Measurements from ENCODE around the gene CEBPA.

CEBPA gene

GRCh38 chr19:33280351-33280921 is 21.9 kb downstream of the CEBPA start:
- Mint-ChIP-seq H3K9me3 (no peaks in the 10 kb centered on the region), H3K4me3 (peak overlapping the region; percentile 57), H3K27me3 (ENCODE audit: low read depth) (peaks cover 6% of the 10 kb centered on the region), H3K36me3 (ENCODE audit: low read depth) (no peaks in the 10 kb centered on the region), H3K4me1 (ENCODE audit: low read depth) (peaks cover 10% of the 10 kb centered on the region), H3K27ac (peak overlapping the region; percentile 55)
- peak; percentile 72 for DNase-seq (ENCODE audit: low spot score)

- H3K4me1 Mint-ChIP-seq (ENCODE audit: low read depth) = peaks cover 10% of the 10 kb centered on the region
Observed at GRCh38 chr19:33279430-33280350, 22.6 kb downstream of the CEBPA start.

GRCh38 chr19:33278403-33279269 is 23.7 kb downstream of the CEBPA start:
- peaks cover 2% of the 10 kb centered on the region for H3K27me3 Mint-ChIP-seq (ENCODE audit: low read depth)
- H3K36me3 Mint-ChIP-seq (ENCODE audit: low read depth) = no peaks in the 10 kb centered on the region
- no peak for DNase-seq (ENCODE audit: low spot score)
- peaks cover 12% of the 10 kb centered on the region for H3K4me1 Mint-ChIP-seq (ENCODE audit: low read depth)
- no peak overlapping the region for H3K27ac Mint-ChIP-seq
- no peaks in the 10 kb centered on the region for H3K9me3 Mint-ChIP-seq
- H3K4me3 Mint-ChIP-seq = no peak overlapping the region

More at GRCh38 chr19:33279430-33280350, 22.6 kb downstream of the CEBPA start:
- Mint-ChIP-seq H3K36me3 (ENCODE audit: low read depth) (no peaks in the 10 kb centered on the region), H3K4me3 (no peak overlapping the region), H3K9me3 (no peaks in the 10 kb centered on the region), H3K27ac (peak overlapping the region; percentile 55), H3K27me3 (ENCODE audit: low read depth) (peaks cover 6% of the 10 kb centered on the region)
- no peak for DNase-seq (ENCODE audit: low spot score)

- Mint-ChIP-seq H3K27ac (no peak overlapping the region), H3K4me3 (no peak overlapping the region), H3K4me1 (ENCODE audit: low read depth) (peaks cover 12% of the 10 kb centered on the region), H3K9me3 (no peaks in the 10 kb centered on the region), H3K36me3 (ENCODE audit: low read depth) (no peaks in the 10 kb centered on the region), H3K27me3 (ENCODE audit: low read depth) (peaks cover 2% of the 10 kb centered on the region)
- DNase-seq (ENCODE audit: low spot score) = no peak
Observed at GRCh38 chr19:33278023-33278402, 24.3 kb downstream of the CEBPA start.

- Mint-ChIP-seq H3K27me3 (ENCODE audit: low read depth) (peaks cover 2% of the 10 kb centered on the region), H3K9me3 (no peaks in the 10 kb centered on the region), H3K27ac (no peak overlapping the region), H3K36me3 (ENCODE audit: low read depth) (no peaks in the 10 kb centered on the region), H3K4me3 (no peak overlapping the region), H3K4me1 (ENCODE audit: low read depth) (peaks cover 12% of the 10 kb centered on the region)
- no peak for DNase-seq (ENCODE audit: low spot score)
Observed at GRCh38 chr19:33277434-33277833, 24.9 kb downstream of the CEBPA start.

GRCh38 chr19:33275933-33276619 is 26.3 kb downstream of the CEBPA start:
- H3K9me3 Mint-ChIP-seq = no peaks in the 10 kb centered on the region
- no peak for DNase-seq (ENCODE audit: low spot score)
- H3K4me1 Mint-ChIP-seq (ENCODE audit: low read depth) = peaks cover 12% of the 10 kb centered on the region
- H3K27ac Mint-ChIP-seq = no peak overlapping the region
- no peak overlapping the region for H3K4me3 Mint-ChIP-seq
- H3K27me3 Mint-ChIP-seq (ENCODE audit: low read depth) = peaks cover 2% of the 10 kb centered on the region
- H3K36me3 Mint-ChIP-seq (ENCODE audit: low read depth) = no peaks in the 10 kb centered on the region

- Mint-ChIP-seq H3K4me1 (ENCODE audit: low read depth) (peaks cover 10% of the 10 kb centered on the region), H3K27me3 (ENCODE audit: low read depth) (peaks cover 2% of the 10 kb centered on the region), H3K27ac (no peak overlapping the region), H3K4me3 (no peak overlapping the region), H3K9me3 (no peaks in the 10 kb centered on the region), H3K36me3 (ENCODE audit: low read depth) (no peaks in the 10 kb centered on the region)
- no peak for DNase-seq (ENCODE audit: low spot score)
Observed at GRCh38 chr19:33275559-33275932, 26.8 kb downstream of the CEBPA start.

- H3K27ac Mint-ChIP-seq = no peak overlapping the region
- no peak overlapping the region for H3K4me3 Mint-ChIP-seq
- no peaks in the 10 kb centered on the region for H3K36me3 Mint-ChIP-seq (ENCODE audit: low read depth)
- DNase-seq (ENCODE audit: low spot score) = no peak
- H3K9me3 Mint-ChIP-seq = no peaks in the 10 kb centered on the region
- H3K4me1 Mint-ChIP-seq (ENCODE audit: low read depth) = peaks cover 4% of the 10 kb centered on the region
- H3K27me3 Mint-ChIP-seq (ENCODE audit: low read depth) = no peaks in the 10 kb centered on the region
Observed at GRCh38 chr19:33274663-33275558, 27.4 kb downstream of the CEBPA start.

- Mint-ChIP-seq H3K27me3 (ENCODE audit: low read depth) (no peaks in the 10 kb centered on the region), H3K36me3 (ENCODE audit: low read depth) (no peaks in the 10 kb centered on the region), H3K9me3 (no peaks in the 10 kb centered on the region), H3K27ac (no peak overlapping the region), H3K4me3 (no peak overlapping the region), H3K4me1 (ENCODE audit: low read depth) (peaks cover 2% of the 10 kb centered on the region)
- peak; percentile 39 for DNase-seq (ENCODE audit: low spot score)
Observed at GRCh38 chr19:33273881-33274662, 28.3 kb downstream of the CEBPA start.

GRCh38 chr19:33273065-33273736 is 29.1 kb downstream of the CEBPA start:
- peaks cover 2% of the 10 kb centered on the region for H3K4me1 Mint-ChIP-seq (ENCODE audit: low read depth)
- no peak overlapping the region for H3K27ac Mint-ChIP-seq
- no peaks in the 10 kb centered on the region for H3K9me3 Mint-ChIP-seq
- H3K36me3 Mint-ChIP-seq (ENCODE audit: low read depth) = no peaks in the 10 kb centered on the region
- H3K4me3 Mint-ChIP-seq = no peak overlapping the region
- no peaks in the 10 kb centered on the region for H3K27me3 Mint-ChIP-seq (ENCODE audit: low read depth)
- DNase-seq (ENCODE audit: low spot score) = no peak

- no peak overlapping the region for H3K27ac Mint-ChIP-seq
- H3K4me3 Mint-ChIP-seq = no peak overlapping the region
- no peaks in the 10 kb centered on the region for H3K27me3 Mint-ChIP-seq (ENCODE audit: low read depth)
- H3K4me1 Mint-ChIP-seq (ENCODE audit: low read depth) = peaks cover 2% of the 10 kb centered on the region
- H3K36me3 Mint-ChIP-seq (ENCODE audit: low read depth) = no peaks in the 10 kb centered on the region
- no peak for DNase-seq (ENCODE audit: low spot score)
- H3K9me3 Mint-ChIP-seq = no peaks in the 10 kb centered on the region
Observed at GRCh38 chr19:33271246-33272021, 30.9 kb downstream of the CEBPA start.
